GM21717 (cell line): Measurements from ENCODE around the gene ERGIC3.

Experiments
- ATAC-seq: cut with Tn5 transposase; IDR thresholded peaks from one replicate; pipeline ENCODE4 v1.9.1; 2021; ENCODE audit warnings: mild to moderate bottlenecking, moderate library complexity; ENCODE audit not compliant: unreplicated experiment

The ERGIC3 gene

GRCh38 chr20:35560541-35560940 lies 18.7 kb downstream of the ERGIC3 start:
- no peak for ATAC-seq

- no peak for ATAC-seq
These were observed 19.4 kb downstream of the ERGIC3 start for GRCh38 chr20:35561268-35561667.

GRCh38 chr20:35561671-35562070 lies 19.8 kb downstream of the ERGIC3 start:
- ATAC-seq: no peak

GRCh38 chr20:35562541-35563110 lies 20.7 kb downstream of the ERGIC3 start:
- ATAC-seq: no peak

GRCh38 chr20:35563834-35564233 lies 22.0 kb downstream of the ERGIC3 start:
- no peak for ATAC-seq

GRCh38 chr20:35564905-35565304 lies 23.0 kb downstream of the ERGIC3 start:
- no peak for ATAC-seq

- no peak for ATAC-seq
These were observed 26.8 kb downstream of the ERGIC3 start for GRCh38 chr20:35568645-35569044.

GRCh38 chr20:35571555-35571954 lies 29.7 kb downstream of the ERGIC3 start:
- ATAC-seq: no peak

GRCh38 chr20:35572838-35573237 lies 31.0 kb downstream of the ERGIC3 start:
- ATAC-seq: no peak

GRCh38 chr20:35575958-35576357 lies 34.1 kb downstream of the ERGIC3 start:
- ATAC-seq: no peak

- no peak for ATAC-seq
These were observed 34.9 kb downstream of the ERGIC3 start for GRCh38 chr20:35576816-35577215.

- no peak for ATAC-seq
These were observed 36.6 kb downstream of the ERGIC3 start for GRCh38 chr20:35578469-35578868.

- ATAC-seq: no peak
These were observed 37.3 kb downstream of the ERGIC3 start for GRCh38 chr20:35579196-35579595.

- no peak for ATAC-seq
These were observed 40.3 kb downstream of the ERGIC3 start for GRCh38 chr20:35582131-35582530.

GRCh38 chr20:35582741-35583404 lies 41.0 kb downstream of the ERGIC3 start:
- no peak for ATAC-seq

GRCh38 chr20:35583636-35584560 lies 42.0 kb downstream of the ERGIC3 start:
- no peak for ATAC-seq

- ATAC-seq: no peak
These were observed 45.0 kb downstream of the ERGIC3 start for GRCh38 chr20:35586751-35587425.

- no peak for ATAC-seq
These were observed 45.6 kb downstream of the ERGIC3 start for GRCh38 chr20:35587436-35587835.

GRCh38 chr20:35588397-35588796 lies 46.5 kb downstream of the ERGIC3 start:
- no peak for ATAC-seq

GRCh38 chr20:35592339-35592974 lies 50.6 kb downstream of the ERGIC3 start:
- ATAC-seq: no peak

GRCh38 chr20:35595456-35595855 lies 53.6 kb downstream of the ERGIC3 start:
- ATAC-seq: no peak
